HCT116 (cell line): ENCODE data around the gene LUZP2. TPM values are rescaled to one million over a fixed set of nuclear protein-coding genes. Genes with fewer than 3 reads are reported as not detected.

Experiments
- ATAC-seq: fragments of 200-7000 bp; cut with Tn5 transposase; 2 replicates; pipeline ENCODE4 v1.9.1; 2020; ENCODE audit warnings: mild to moderate bottlenecking, moderate library complexity
- BruUV-seq: library from RNA; stranded (reverse); fragments of 400-500 nt; replicated peaks from 2 replicates; lab custom pipeline; 2021; lab: Mats Ljungman, UMichigan
- CTCF ChIA-PET: fragments of 300-600 bp; sonication (Branson Sonifier 250); formaldehyde crosslinking; loops from one replicate; lab custom pipeline; 2021; ENCODE audit warnings: antibody characterized with exemption; lab: Charles Lee
- POLR2A ChIA-PET: fragments of 300-600, 350-600 bp; sonication (Branson Sonifier 250); formaldehyde crosslinking; loops from one replicate; lab custom pipeline; 2021; ENCODE audit warnings: antibody characterized with exemption; lab: Charles Lee
- RAD21 ChIA-PET, 2 experiments: fragments of 300-600 bp; sonication (Branson Sonifier 250); formaldehyde crosslinking; loops; one replicate each; lab custom pipeline; 2023; ENCODE audit warnings: low total read pairs in 2 of 2; ENCODE audit not compliant: uncharacterized antibody in 2 of 2, unreplicated experiment in 2 of 2, low non-redundant PET in 1 of 2; lab: Charles Lee
- DNase-seq: peaks from one replicate; pipeline ENCODE4 v3.0.0-alpha.2; 2010; ENCODE audit warnings: low read depth, low spot score
- H2AFZ ChIP-seq: fragments of 200-600 bp; shearing (Covaris generic), sonication (generic); 2 replicates; pipeline ENCODE4 v1.6.1; 2017; ENCODE audit warnings: low read depth, mixed run types, mixed read lengths, antibody characterized with exemption, low read length; ENCODE audit not compliant: poor library complexity, severe bottlenecking
- H3K27ac ChIP-seq: 2 replicates; pipeline ENCODE4 v1.5.1; 2012; ENCODE audit warnings: low read depth, low read length
- H3K27me3 ChIP-seq: fragments of 200-600 bp; sonication (generic); 2 replicates; pipeline ENCODE4 v1.6.1; 2016; ENCODE audit warnings: mixed run types, low read length, mixed read lengths; ENCODE audit not compliant: insufficient read depth
- H3K36me3 ChIP-seq, 2 experiments: fragments of 200-500 bp in 1 of 2; fragments of 200-600 bp in 1 of 2; sonication (Bioruptor generic) in 1 of 2; sonication (generic) in 1 of 2; 2 replicates each; pipeline versions ENCODE4 v1.5.1 to v1.6.1; 2014 to 2016; ENCODE audit warnings: low read length in 2 of 2, inconsistent platforms in 1 of 2, mixed read lengths in 1 of 2, mixed run types in 1 of 2; ENCODE audit not compliant: insufficient read depth in 2 of 2, control insufficient read depth in 1 of 2
- H3K4me1 ChIP-seq, 2 experiments: fragments of 200-600 bp in 1 of 2; sonication (generic) in 1 of 2; 2 replicates each; pipeline versions ENCODE4 v1.5.1 to v1.6.1; 2012 to 2017; ENCODE audit warnings: low read length in 2 of 2, inconsistent platforms in 1 of 2, mild to moderate bottlenecking in 1 of 2, mixed read lengths in 1 of 2, mixed run types in 1 of 2, moderate library complexity in 1 of 2; ENCODE audit not compliant: insufficient read depth in 2 of 2, control insufficient read depth in 1 of 2
- H3K4me2 ChIP-seq: fragments of 200-600 bp; sonication (generic); 2 replicates; pipeline ENCODE4 v1.6.1; 2017; ENCODE audit warnings: mixed run types, low read length, mixed read lengths
- H3K4me3 ChIP-seq, 2 experiments: fragments of 200-600 bp in 1 of 2; sonication (generic) in 1 of 2; replicated peaks in 1 of 2; 2 replicates each; pipeline ENCODE4 v1.5.1; 2011 to 2016; ENCODE audit warnings: low read length in 2 of 2, control low read depth in 1 of 2, low read depth in 1 of 2, mild to moderate bottlenecking in 1 of 2, mixed read lengths in 1 of 2, mixed run types in 1 of 2
- H3K79me2 ChIP-seq: fragments of 200-600 bp; sonication (generic); 2 replicates; pipeline ENCODE4 v1.6.1; 2017; ENCODE audit warnings: mild to moderate bottlenecking, mixed run types, low read length, moderate library complexity, mixed read lengths; ENCODE audit not compliant: insufficient read depth
- H3K9ac ChIP-seq: fragments of 200-600 bp; sonication (generic); 2 replicates; pipeline ENCODE4 v1.6.1; 2016; ENCODE audit warnings: low read length, mixed read lengths
- H3K9me2 ChIP-seq: fragments of 200-600 bp; sonication (generic), shearing (Covaris generic); 2 replicates; pipeline ENCODE4 v1.6.1; 2017; ENCODE audit warnings: mixed run types, mild to moderate bottlenecking, moderate library complexity; ENCODE audit not compliant: insufficient read depth
- H3K9me3 ChIP-seq, 2 experiments: fragments of 200-500 bp in 1 of 2; fragments of 200-600 bp in 1 of 2; sonication (Bioruptor generic) in 1 of 2; sonication (generic) in 1 of 2; 2 replicates each; pipeline ENCODE4 v1.6.1; 2014 to 2017; ENCODE audit warnings: low read length in 2 of 2, mixed read lengths in 2 of 2, inconsistent platforms in 1 of 2, low read depth in 1 of 2, mild to moderate bottlenecking in 1 of 2, mixed run types in 1 of 2, moderate library complexity in 1 of 2; ENCODE audit not compliant: control insufficient read depth in 1 of 2, insufficient read depth in 1 of 2
- H4K20me1 ChIP-seq: fragments of 200-600 bp; sonication (generic), shearing (Covaris generic); 2 replicates; pipeline ENCODE4 v1.6.1; 2017; ENCODE audit warnings: mixed run types, mild to moderate bottlenecking, moderate library complexity; ENCODE audit not compliant: insufficient read depth
- CBX3 ChIP-seq: IDR thresholded peaks from 2 replicates; pipeline ENCODE4 v1.6.1; 2012; ENCODE audit warnings: low read depth
- CEBPB ChIP-seq: IDR thresholded peaks from 2 replicates; pipeline ENCODE4 v1.6.1; 2012; ENCODE audit warnings: low read depth
- EGR1 ChIP-seq: IDR thresholded peaks from 2 replicates; pipeline ENCODE4 v1.6.1; 2012; ENCODE audit warnings: low read depth
- ELF1 ChIP-seq: IDR thresholded peaks from 2 replicates; pipeline ENCODE4 v1.6.1; 2012; ENCODE audit warnings: low read depth, borderline replicate concordance
- EZH2phosphoT487 ChIP-seq: fragments of 200-600 bp; IDR thresholded peaks from 2 replicates; pipeline ENCODE4 v1.6.1; 2018; ENCODE audit warnings: antibody characterized with exemption, borderline replicate concordance
- FOSL1 ChIP-seq: IDR thresholded peaks from 2 replicates; pipeline ENCODE4 v1.6.1; 2012; ENCODE audit warnings: low read depth
- JUND ChIP-seq: IDR thresholded peaks from 2 replicates; pipeline ENCODE4 v1.6.1; 2012
- POLR2A ChIP-seq: IDR thresholded peaks from 2 replicates; pipeline ENCODE4 v1.7.0; 2011; ENCODE audit warnings: borderline replicate concordance; ENCODE audit not compliant: insufficient read depth, insufficient read length; ENCODE audit errors: extremely low read depth
- POLR2AphosphoS5 ChIP-seq: IDR thresholded peaks from 2 replicates; pipeline ENCODE4 v1.6.1; 2011; ENCODE audit warnings: mild to moderate bottlenecking, low read depth, low read length, moderate library complexity
- RAD21 ChIP-seq: IDR thresholded peaks from 2 replicates; pipeline ENCODE4 v1.6.1; 2012; ENCODE audit warnings: low read depth, mild to moderate bottlenecking
- REST ChIP-seq: IDR thresholded peaks from 2 replicates; pipeline ENCODE4 v1.6.1; 2012; ENCODE audit warnings: low read depth
- SIN3A ChIP-seq: IDR thresholded peaks from 2 replicates; pipeline ENCODE4 v1.6.1; 2012; ENCODE audit warnings: low read depth
- SP1 ChIP-seq: IDR thresholded peaks from 2 replicates; pipeline ENCODE4 v1.6.1; 2012; ENCODE audit warnings: low read depth
- SRF ChIP-seq: IDR thresholded peaks from 2 replicates; pipeline ENCODE4 v1.6.1; 2012; ENCODE audit warnings: low read depth
- ZBTB33 ChIP-seq: IDR thresholded peaks from 2 replicates; pipeline ENCODE4 v1.6.1; 2011; ENCODE audit warnings: mild to moderate bottlenecking, low read length, moderate library complexity; ENCODE audit not compliant: insufficient replicate concordance; ENCODE audit errors: extremely low read depth
- ZFX ChIP-seq: fragments of 450-650 bp; IDR thresholded peaks from 2 replicates; pipeline ENCODE4 v1.6.1; 2017
- ZNF274 ChIP-seq: fragments of 200-500 bp; sonication (Bioruptor generic); IDR thresholded peaks from 2 replicates; pipeline ENCODE4 v1.6.1; 2014; ENCODE audit warnings: mild to moderate bottlenecking, low read depth, low read length, inconsistent platforms
- intact Hi-C: fragments of 100-400 bp; cut with micrococcal nuclease; formaldehyde crosslinking; loops from 2 replicates; pipeline ENCODE4 v1.10.0; 2022
- total RNA-seq: library from RNA; stranded (reverse); gene quantifications from one replicate; pipeline ENCODE4 v1.2.1, GENCODE V29; 2021; ENCODE audit not compliant: unreplicated experiment

Gene LUZP2
- total RNA-seq, 1 experiment from 2014 or later: not detected

GRCh38 chr11:24793479-24793878, 296.6 kb downstream of the LUZP2 start:
- DNase-seq: no peak
- H2AFZ ChIP-seq: no peak overlapping the region

GRCh38 chr11:24794064-24794463, 297.2 kb downstream of the LUZP2 start:
- Histone ChIP-seq H3K9me3 (peaks cover 0 to 40% of the 10 kb centered on the region in 2 experiments; a peak in 2 of 4 replicates), H3K27ac (no peak overlapping the region), H3K9me2 (no peaks in the 10 kb centered on the region), H3K27me3 (no peaks in the 10 kb centered on the region), H3K4me2 (no peak overlapping the region), H3K4me1 (no peaks in the 10 kb centered on the region), H3K36me3 (no peaks in the 10 kb centered on the region), H3K79me2 (no peaks in the 10 kb centered on the region), H3K4me3 (no peak overlapping the region), H4K20me1 (no peaks in the 10 kb centered on the region), H3K9ac (no peak overlapping the region), H2AFZ (no peak overlapping the region)
- ATAC-seq: no peak
- no TSS peak for BruUV-seq
- no peak for DNase-seq
- ChIA-PET CTCF (no interaction called here), RAD21 (no interaction called here), POLR2A (no interaction called here)
- intact Hi-C loops: no loop called here
- no peak for TF ChIP-seq CBX3
- no peak for TF ChIP-seq SP1
- no peak for TF ChIP-seq REST
- TF ChIP-seq ZNF274: no peak
- TF ChIP-seq POLR2AphosphoS5: no peak
- no peak for TF ChIP-seq SRF
- no peak for TF ChIP-seq JUND
- no peak for TF ChIP-seq FOSL1
- TF ChIP-seq CEBPB: no peak
- TF ChIP-seq ELF1: no peak
- no peak for TF ChIP-seq EGR1

More at GRCh38 chr11:24793479-24793878, 296.6 kb downstream of the LUZP2 start:
- POLR2A ChIA-PET: no interaction called here
- no peaks in the 10 kb centered on the region for H4K20me1 ChIP-seq
- no peak for ATAC-seq
- H3K9me3 ChIP-seq: peaks cover 0 to 35% of the 10 kb centered on the region in 2 experiments; a peak in 2 of 4 replicates
- CTCF ChIA-PET: no interaction called here
- H3K36me3 ChIP-seq: no peaks in the 10 kb centered on the region
- H3K4me3 ChIP-seq: no peak overlapping the region
- H3K4me1 ChIP-seq: no peaks in the 10 kb centered on the region
- H3K9ac ChIP-seq: no peak overlapping the region
- H3K9me2 ChIP-seq: no peaks in the 10 kb centered on the region
- BruUV-seq: no TSS peak
- TF ChIP-seq SIN3A (no peak), CBX3 (no peak), RAD21 (no peak), ZBTB33 (no peak), CEBPB (no peak), JUND (no peak), EZH2phosphoT487 (no peak), POLR2A (no peak), POLR2AphosphoS5 (no peak), ZFX (no peak)
- no peaks in the 10 kb centered on the region for H3K79me2 ChIP-seq
- H3K27ac ChIP-seq: no peak overlapping the region
- H3K27me3 ChIP-seq: no peaks in the 10 kb centered on the region
- intact Hi-C loops: no loop called here
- no peak overlapping the region for H3K4me2 ChIP-seq
- RAD21 ChIA-PET: no interaction called here
